ENCODE measurements around the gene IQCH.
A peak's percentile ranks its signal among the peaks of the same experiment; 100 is the strongest.
"Not testable (repeated sequence)": the region's sequence is repeated elsewhere in the genome, so short reads cannot be mapped to it uniquely, and the experiment has no call there.

IQCH gene

GRCh38 chr15:67254238-67255175 is at the start of gene IQCH, which contains the start of gene AAGAB:
Gene IQCH, plus strand, starts transcription at chr15:67254786. Its CDS starts 111 bp downstream, at chr15:67254897.
Gene AAGAB, minus strand, starts transcription at chr15:67254661. Its CDS starts 30 bp downstream, at chr15:67254631.
- DNase-seq = peak; percentile 79 to 93

- DNase-seq = no peak
Observed at GRCh38 chr15:67207555-67208207, 46.9 kb upstream of the IQCH start.

DNA sequence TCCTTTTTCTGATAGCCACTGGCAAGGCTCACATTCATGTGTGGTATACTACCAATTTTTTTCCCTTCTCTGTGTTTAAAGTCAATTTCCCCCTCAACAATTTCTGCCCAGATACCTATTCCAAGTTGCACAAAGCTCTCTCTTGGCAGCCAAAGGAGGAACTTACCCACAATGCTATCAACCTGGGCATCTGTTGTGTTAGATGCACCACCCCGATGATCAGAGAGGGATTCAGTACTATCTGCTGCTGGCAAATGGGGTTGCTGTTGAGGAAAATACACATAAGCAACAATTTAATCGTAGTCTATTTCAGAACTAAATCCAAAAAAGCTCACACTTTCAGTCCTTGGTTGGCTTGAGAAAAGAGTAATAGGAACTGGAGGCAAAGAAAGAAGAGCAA is 46.2 kb upstream of the IQCH start:
- no peak for DNase-seq

- no peak for DNase-seq
Observed at GRCh38 chr15:67210555-67211168, 43.9 kb upstream of the IQCH start.

GRCh38 chr15:67212684-67213367 is 41.8 kb upstream of the IQCH start:
- no peak for DNase-seq

GRCh38 chr15:67215102-67215501 is 39.5 kb upstream of the IQCH start:
- DNase-seq = no peak

GRCh38 chr15:67216859-67217258 is 37.7 kb upstream of the IQCH start:
- no peak for DNase-seq

- no peak for DNase-seq
Observed at GRCh38 chr15:67218428-67218827, 36.2 kb upstream of the IQCH start.

DNA sequence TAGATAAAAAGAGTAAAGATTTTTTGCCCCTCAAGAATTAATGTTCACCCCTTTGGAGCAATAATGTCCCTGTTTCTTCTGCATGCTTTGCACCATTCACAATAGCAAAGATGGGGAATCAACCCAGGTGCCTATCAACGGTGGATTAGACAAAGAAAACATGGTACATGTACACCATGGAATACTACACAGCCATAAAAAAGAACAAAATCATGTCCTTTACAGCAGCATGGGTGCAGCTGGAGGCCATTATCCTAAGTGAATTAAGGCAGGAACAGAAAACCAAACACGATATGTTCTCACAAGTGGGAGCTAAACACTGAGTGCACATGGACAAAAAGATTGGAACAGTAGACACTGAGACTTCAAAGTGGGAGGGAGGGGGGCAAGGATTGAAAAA is 35.3 kb upstream of the IQCH start:
- DNase-seq = no peak

- DNase-seq = no peak
Observed at GRCh38 chr15:67224889-67225288, 29.7 kb upstream of the IQCH start.

DNA sequence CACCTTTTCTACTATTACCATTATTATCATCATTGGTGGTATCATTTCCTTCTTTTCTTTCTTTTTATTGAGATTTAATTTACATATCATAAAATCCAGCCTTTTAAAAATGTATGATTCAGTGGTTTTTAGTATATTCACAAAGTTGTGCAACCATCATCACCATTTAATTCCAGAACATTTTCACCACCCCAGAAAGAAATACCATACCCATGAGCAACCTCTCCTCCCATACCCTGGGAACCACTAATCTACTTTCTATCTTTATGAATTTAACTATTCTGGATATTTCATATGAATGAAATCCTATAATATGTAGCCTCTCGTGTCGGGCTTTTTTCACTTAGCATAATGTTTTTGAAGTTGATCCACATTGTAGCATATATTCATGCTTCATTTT is 29.2 kb upstream of the IQCH start:
- DNase-seq = no peak

DNA sequence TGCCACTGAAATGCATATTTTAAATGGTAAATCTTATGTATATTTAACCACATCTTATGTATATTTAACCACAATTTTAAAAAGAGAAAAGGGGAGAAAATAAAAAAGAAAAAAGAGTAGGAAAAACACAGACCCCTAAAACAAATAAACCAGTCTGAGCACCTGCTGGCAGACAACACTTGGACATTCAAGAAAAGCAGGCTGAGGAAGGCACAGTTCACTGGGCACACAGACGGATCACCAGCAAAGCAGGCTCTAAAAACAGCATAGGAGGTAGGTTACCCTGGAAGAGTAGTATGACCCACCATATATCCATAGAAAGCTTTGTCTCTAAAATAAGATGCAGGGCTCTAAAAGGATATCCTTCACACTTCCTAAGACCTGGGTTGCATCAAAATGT is 27.2 kb upstream of the IQCH start:
- DNase-seq = no peak

DNA sequence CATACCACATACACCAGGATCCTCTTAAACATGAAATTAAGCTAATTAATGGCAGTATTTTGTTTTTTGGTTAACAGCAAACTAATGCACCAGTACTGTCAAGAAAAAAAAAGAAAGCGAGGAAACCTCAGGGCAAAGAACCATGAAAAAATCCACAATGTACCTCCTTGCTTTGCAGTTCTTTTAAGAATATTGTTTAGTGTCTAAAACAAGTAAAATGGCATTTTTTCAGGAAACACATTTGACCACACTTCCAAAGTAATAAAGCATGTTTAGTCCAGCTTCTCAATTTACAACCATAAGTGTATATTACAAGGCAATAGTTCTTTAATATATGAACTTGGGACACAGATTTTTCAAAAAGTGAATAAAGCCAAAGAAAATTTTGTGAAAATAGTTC is 26.7 kb upstream of the IQCH start:
- DNase-seq = no peak

DNA sequence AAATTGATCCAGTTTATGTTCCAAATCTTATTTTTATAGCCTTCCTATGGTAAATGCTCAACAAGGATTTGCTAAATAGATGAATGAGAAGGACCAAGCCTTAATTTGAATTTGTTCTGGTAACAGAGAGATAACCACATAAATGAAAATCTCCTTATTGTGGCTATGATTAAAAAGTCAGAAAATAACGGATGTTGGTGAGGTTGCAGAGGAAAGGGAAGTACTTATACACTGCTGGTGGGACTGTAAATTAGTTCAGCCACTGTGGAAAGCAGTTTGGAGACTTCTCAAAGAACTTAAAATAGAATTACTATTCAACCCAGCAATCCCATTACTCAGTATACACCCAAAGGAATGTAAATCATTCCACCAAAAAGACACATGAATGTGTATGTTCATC is 26.3 kb upstream of the IQCH start:
- no peak for DNase-seq

DNA sequence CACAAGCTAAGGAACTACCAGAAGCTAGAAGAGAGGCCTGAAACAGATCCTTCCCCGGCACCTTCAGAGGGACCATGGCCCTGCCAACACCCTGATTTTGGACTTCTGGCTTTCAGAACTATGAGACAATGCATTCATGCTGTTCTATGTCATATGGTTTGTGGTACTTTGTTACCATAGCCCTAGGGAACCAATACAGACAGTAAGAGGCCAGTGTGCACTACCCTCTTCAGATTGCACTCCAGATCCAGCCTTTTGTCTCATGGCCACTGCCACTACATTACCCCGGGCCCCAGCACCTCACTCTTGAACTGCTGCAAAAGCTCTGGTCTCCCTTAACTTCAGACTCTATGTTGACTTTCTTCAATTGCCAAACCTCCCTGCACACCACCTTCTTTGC is 24.1 kb upstream of the IQCH start:
- DNase-seq = no peak

GRCh38 chr15:67232591-67232990 is 22.0 kb upstream of the IQCH start:
- DNase-seq = no peak

DNA sequence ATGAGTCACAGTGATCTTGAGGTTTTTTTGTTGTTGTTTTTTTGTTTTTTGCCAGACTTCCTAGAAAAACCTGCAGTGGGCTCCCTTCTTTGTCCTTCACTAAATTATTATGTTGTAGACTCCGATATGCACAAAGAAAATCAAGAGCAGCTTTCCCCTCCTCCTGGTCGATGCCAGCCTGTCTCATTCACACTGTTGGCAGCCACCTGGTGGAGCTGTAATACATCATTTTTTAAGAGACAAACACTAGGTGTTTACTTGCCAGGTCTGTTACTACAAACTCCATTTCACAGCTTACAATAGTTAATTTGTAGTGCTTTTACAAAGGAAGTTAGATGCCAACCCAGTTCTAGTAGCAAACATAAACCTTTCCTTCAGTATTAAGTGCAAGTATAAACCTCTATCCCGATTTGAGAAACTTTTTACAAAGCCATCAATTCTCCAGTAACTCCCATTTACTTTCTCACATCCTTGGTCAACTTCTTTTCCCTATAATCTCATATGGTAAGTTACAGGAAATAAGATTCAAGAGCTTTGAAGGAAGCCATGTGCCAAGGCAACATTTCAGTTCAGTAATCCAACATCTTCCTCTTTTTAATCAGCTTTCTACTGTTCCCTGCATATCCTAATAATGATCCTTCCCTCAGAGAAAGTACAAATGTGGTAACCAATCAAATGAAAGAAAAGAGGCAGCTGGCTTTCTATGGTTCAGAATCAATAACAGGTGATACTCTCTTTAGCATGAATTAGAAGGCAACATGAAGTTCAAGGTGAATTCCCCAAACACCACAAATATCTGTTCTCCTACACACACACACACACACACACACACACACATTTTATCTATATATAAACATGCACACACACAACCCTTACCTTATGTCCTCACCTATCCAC is 14.1 kb upstream of the IQCH start:
- peak in 1 of 2 experiments; percentile 8 for DNase-seq

- DNase-seq = no peak
Observed at GRCh38 chr15:67241132-67241855, 13.3 kb upstream of the IQCH start.

DNA sequence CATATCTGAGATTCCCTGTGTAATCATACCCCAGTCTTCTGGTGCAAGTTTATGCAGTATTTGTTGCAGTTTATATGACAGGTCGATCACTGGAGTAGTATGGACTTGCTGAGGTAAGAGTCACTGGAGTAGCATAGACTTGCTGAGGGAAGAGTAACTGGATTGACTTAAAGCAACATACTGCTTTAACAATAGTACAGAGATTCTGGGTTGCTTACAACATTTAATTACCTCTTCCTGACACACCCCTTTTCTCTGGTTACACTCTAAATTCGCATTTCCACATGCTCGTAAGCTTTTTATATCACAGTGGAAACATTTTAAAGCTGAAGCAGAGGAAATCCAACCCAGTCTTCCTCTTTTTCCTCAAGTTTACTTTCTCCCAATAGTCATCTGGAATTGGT is 11.9 kb upstream of the IQCH start:
- no peak for DNase-seq

GRCh38 chr15:67244971-67245478 is 9.6 kb upstream of the IQCH start:
- DNase-seq = peak in 1 of 2 experiments; percentile 55

DNA sequence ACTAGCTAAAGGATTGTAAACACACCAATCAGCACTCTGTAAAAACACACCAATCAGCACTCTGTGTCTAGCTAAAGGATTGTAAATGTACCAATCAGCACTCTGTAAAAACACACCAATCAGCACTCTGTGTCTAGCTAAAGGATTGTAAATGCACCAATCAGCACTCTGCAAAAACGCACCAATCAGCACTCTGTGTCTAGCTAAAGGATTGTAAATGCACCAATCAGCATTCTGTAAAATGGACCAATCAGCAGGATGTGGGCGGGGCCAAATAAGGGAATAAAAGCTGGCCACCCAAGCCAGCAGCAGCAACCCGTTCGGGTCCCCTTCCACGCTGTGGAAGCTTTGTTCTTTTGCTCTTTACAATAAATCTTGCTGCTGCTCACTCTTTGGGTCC is 8.0 kb upstream of the IQCH start:
- not testable (repeated sequence) for DNase-seq
